GM19025 (cell line): ENCODE measurements around the gene CHMP4B.
A peak's percentile ranks its signal among the peaks of the same experiment; 100 is the strongest.

Experiments
- ATAC-seq: cut with Tn5 transposase; IDR thresholded peaks from one replicate; pipeline ENCODE4 v1.9.1; 2021; ENCODE audit warnings: mild to moderate bottlenecking, low read depth, moderate library complexity; ENCODE audit not compliant: unreplicated experiment

Gene CHMP4B

GRCh38 chr20:33836277-33836676, 25.1 kb downstream of the CHMP4B start:
- ATAC-seq: no peak

- ATAC-seq: no peak
Observed at GRCh38 chr20:33837096-33837830, 26.1 kb downstream of the CHMP4B start.

- ATAC-seq: no peak
Observed at GRCh38 chr20:33838035-33838864, 27.1 kb downstream of the CHMP4B start.

- ATAC-seq: no peak
Observed at GRCh38 chr20:33839591-33839990, 28.4 kb downstream of the CHMP4B start.

DNA sequence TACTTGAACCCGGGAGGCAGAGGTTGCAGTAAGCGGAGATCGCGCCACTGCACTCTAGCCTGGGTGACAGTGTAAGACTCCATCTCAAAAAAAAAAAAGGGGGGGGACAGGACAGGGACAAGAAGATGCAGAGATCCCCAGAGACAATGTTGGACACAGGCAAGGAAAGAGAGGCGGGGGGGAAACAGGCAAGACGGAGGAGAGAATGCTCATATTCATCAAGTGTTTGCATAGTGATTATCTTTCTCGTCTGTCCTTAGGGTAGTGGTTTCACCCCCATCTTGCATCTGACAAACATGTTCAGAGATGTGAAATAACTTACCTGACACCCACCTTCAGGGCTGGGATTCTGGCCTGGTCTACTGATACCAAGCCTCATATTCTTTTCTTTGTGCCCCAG, 29.0 kb downstream of the CHMP4B start:
- no peak for ATAC-seq

DNA sequence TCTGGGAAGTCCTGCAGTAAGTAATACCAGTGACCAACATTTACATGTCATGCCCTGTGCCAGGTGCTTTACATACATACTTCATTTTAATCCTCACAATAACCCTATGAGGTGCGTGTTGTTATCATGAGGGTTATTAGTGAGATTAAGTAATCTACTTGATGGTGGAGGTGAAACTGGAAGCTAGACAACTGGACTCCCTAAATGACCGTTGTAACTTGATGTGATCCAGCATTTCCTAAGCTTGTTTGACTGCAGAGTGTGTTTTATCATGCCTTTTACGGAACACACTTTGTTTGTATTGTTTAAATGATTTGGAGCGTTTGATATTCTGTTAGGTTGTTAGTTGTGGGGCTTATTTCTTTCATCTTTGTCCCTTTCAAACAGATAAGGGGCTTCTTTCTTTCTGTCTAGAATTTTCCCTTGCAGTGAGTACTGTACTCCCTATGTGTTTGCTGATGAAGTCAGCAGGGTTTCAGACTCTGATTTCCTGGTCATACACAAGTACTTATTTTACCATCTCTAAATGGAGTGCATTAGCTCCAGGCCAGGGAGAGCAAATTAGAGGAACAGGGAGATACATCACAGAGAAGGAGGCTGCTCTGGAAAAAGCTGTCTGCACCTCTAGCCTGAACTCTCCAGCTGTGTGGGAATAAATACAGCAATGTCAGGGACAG, 29.7 kb downstream of the CHMP4B start:
- no peak for ATAC-seq

DNA sequence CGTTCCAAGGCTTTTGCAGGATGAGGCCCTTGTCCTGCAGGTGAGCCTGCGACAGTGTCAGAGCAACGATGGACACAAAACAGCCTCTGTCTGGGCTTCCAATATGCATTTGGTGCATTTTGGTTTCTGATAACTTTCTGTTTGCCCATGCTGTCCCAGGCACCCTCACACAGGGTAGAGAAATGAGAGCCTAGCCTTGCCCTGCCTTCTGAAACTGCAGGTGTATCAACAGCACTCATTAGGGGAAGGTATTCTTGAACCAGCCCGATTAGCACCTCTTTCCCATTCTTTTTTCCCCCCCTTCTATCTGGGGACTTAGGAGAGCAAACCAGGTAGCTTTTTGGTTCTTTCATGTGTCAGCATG, 30.3 kb downstream of the CHMP4B start:
- no peak for ATAC-seq

GRCh38 chr20:33842346-33842745, 31.2 kb downstream of the CHMP4B start:
- ATAC-seq: no peak

GRCh38 chr20:33843050-33843449, 31.9 kb downstream of the CHMP4B start:
- no peak for ATAC-seq

- ATAC-seq: peak; percentile 80
Observed at GRCh38 chr20:33843854-33844253, 32.7 kb downstream of the CHMP4B start.

GRCh38 chr20:33846291-33846935, 35.3 kb downstream of the CHMP4B start:
- no peak for ATAC-seq

GRCh38 chr20:33847006-33847405, 35.9 kb downstream of the CHMP4B start:
- ATAC-seq: no peak

DNA sequence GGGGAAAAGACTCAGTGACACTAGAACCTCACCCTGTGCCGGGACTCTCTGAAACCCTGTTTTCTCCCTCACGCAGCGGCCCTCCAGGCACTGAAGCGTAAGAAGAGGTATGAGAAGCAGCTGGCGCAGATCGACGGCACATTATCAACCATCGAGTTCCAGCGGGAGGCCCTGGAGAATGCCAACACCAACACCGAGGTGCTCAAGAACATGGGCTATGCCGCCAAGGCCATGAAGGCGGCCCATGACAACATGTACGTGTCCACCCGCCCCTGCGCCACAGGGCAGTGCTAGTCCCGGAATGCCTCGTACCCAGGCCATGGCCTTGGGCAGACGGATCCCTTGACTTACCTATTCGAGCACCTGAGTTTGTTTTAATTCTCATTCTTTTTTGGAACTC, 37.2 kb downstream of the CHMP4B start:
- ATAC-seq: no peak

DNA sequence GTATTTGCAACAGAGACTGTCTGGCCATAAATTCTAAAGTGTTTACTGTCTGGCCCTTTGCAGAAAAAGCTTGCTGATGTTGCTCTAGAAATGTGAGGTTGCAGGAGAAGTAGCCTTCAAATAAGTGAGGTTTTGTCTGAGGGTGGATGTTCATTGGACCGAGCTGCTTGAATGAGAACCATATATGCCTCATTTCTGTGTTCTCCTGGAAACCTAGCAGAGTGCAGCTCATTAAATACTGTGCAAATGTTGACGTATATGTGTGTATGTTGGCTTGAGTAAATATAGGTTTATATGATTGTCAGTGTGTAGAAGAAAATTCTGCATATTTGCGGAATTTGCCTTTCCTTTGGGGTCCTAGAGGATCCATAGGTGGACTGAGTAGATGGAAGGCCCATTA, 39.0 kb downstream of the CHMP4B start:
- no peak for ATAC-seq

GRCh38 chr20:33851842-33852466, 40.8 kb downstream of the CHMP4B start:
- ATAC-seq: no peak

DNA sequence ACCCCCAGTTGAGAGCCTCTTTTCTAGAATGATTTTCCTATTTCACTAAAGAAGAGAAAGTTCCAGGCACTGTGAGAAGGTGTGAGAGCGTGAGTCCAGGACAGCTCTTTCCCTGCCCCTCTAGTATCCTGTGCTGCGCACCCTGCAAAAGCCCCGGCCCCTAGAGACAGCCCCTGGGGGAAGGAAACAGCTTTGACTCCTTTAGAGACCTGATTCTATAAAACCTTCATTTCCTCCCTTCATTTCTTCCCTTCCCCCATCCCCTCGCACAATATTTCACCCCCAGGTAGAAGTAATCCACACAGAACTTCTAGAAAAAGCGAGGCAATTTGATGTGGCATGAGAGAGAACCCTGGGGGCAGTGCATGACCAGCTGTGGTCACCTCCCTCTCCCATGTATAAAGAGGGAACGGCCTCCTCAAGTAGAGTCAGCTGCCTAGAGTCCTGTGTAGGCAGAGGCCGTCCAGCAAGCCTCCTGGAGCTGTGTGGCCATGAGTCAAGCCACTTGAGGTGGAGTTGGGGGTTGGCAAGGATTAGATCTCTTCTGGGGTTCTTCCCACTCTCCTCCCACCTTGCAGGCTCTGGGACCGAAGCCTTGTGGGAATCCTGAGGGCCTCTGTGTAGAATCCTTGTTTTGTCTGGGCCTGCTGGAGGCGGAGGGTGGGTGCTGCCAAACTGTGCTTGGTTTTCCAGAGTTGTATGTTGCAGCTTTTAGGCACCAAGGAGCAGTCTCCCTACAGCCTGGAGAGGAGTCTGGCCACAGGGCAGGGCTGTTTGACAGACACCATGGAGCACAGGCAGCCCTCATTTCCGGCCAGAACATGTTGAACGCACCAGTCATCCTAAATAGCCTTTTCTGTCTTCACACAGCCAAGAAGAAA, 41.7 kb downstream of the CHMP4B start:
- ATAC-seq: no peak

DNA sequence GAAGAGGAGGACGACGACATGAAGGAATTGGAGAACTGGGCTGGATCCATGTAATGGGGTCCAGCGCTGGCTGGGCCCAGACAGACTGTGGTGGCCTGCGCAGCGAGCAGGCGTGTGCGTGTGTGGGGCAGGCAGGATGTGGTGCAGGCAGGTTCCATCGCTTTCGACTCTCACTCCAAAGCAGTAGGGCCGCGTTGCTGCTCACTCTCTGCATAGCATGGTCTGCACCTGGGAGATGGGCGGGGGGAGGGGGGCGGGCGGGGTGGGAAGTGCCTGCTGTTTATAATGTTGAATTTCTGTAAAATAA, 42.3 kb downstream of the CHMP4B start:
- no peak for ATAC-seq

GRCh38 chr20:33857722-33858563, 46.8 kb downstream of the CHMP4B start:
- ATAC-seq: no peak

GRCh38 chr20:33858666-33859065, 47.5 kb downstream of the CHMP4B start:
- ATAC-seq: no peak
